ENCODE measurements around the gene MRLN.

DNA sequence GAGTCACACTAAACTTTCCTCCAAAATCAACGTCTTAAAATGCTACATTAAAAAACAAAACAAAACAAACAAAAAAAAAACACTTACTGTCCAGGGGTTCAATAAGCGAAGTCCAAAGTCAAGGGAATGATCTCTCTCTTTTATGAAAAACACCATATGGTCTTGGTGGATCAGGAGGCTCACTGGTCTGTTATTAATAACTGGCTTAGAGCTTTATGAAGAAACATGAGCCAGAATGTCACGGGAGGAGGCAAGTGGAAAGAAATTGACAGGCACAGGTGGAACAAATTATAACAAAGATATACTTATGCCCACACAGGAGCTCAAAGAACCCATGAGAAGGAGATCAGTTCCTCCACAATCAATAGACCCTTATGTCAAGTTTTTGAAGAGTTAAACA is at the start of gene MRLN:
- TF ChIP-seq CTCF (conservative IDR thresholded peaks at IDR 0.05; ENCODE audit: low read length) (no peak), EZH2phosphoT487 (IDR thresholded peaks at IDR 0.05; ENCODE audit: borderline replicate concordance, low read depth, low read length) (no peak)

All from OCI-LY7 (cell line).